HEK293 (cell line): ENCODE results near the gene BATF3.
A peak's percentile ranks its signal among the peaks of the same experiment; 100 is the strongest.

Experiments
- CTCF ChIA-PET: fragments of 350-600 bp; formaldehyde crosslinking; extraction: SDS; loops from one replicate; lab custom pipeline; 2021; ENCODE audit warnings: antibody characterized with exemption; lab: Yijun Ruan, JAX
- POLR2A ChIA-PET: fragments of 300-600 bp; formaldehyde crosslinking; extraction: SDS; loops from one replicate; lab custom pipeline; 2020; ENCODE audit warnings: antibody characterized with exemption, inconsistent platforms; lab: Yijun Ruan, JAX
- H3K27ac ChIP-seq: fragments of 200-500 bp; sonication (Bioruptor generic); 2 replicates; pipeline ENCODE4 v1.5.1; 2014; ENCODE audit warnings: low read depth, low read length, control low read depth, inconsistent platforms; ENCODE audit errors: extremely low read depth
- H3K36me3 ChIP-seq, 2 experiments: fragments of 200-500 bp in 1 of 2; sonication (Bioruptor generic) in 1 of 2; 1 replicate in 1 of 2; 2 replicates in 1 of 2; pipeline ENCODE4 v1.5.1; 2014 to 2017; ENCODE audit warnings: inconsistent platforms in 2 of 2, low read length in 2 of 2; ENCODE audit not compliant: control insufficient read depth in 2 of 2, insufficient read depth in 1 of 2
- H3K4me1 ChIP-seq: fragments of 200-500 bp; sonication (Bioruptor generic); 2 replicates; pipeline ENCODE4 v1.5.1; 2014; ENCODE audit warnings: mild to moderate bottlenecking, low read length, inconsistent platforms; ENCODE audit not compliant: control insufficient read depth, insufficient read depth
- H3K4me3 ChIP-seq: 2 replicates; pipeline ENCODE4 v1.5.1; 2011; ENCODE audit warnings: low read depth, mild to moderate bottlenecking, control low read depth, low read length, moderate library complexity
- H3K9me3 ChIP-seq: fragments of 200-500 bp; sonication (Bioruptor generic); 2 replicates; pipeline ENCODE4 v1.5.1; 2014; ENCODE audit warnings: low read depth, low read length, inconsistent platforms; ENCODE audit not compliant: control insufficient read depth, insufficient read depth
- OSR2 ChIP-seq: fragments of 450-650 bp; formaldehyde crosslinking; IDR thresholded peaks from 2 replicates; pipeline ENCODE4 v1.5.1; 2016; ENCODE audit warnings: missing biosample characterization, missing genetic modification characterization
- PRDM1 ChIP-seq: fragments of 450-650 bp; formaldehyde crosslinking; IDR thresholded peaks from 2 replicates; pipeline ENCODE4; 2016; ENCODE audit warnings: missing biosample characterization, missing genetic modification characterization
- SCRT2 ChIP-seq: fragments of 450-650 bp; formaldehyde crosslinking; IDR thresholded peaks from 2 replicates; pipeline ENCODE4 v1.5.1; 2016; ENCODE audit warnings: missing biosample characterization, missing genetic modification characterization
- ZNF146 ChIP-seq: fragments of 450-650 bp; formaldehyde crosslinking; IDR thresholded peaks from 2 replicates; pipeline ENCODE4 v1.5.1; 2016; ENCODE audit warnings: missing biosample characterization, missing genetic modification characterization
- ZNF16 ChIP-seq: fragments of 450-650 bp; formaldehyde crosslinking; IDR thresholded peaks from 2 replicates; pipeline ENCODE4 v1.5.1; 2016; ENCODE audit warnings: low read depth, missing biosample characterization, missing genetic modification characterization
- ZNF174 ChIP-seq: fragments of 450-650 bp; formaldehyde crosslinking; IDR thresholded peaks from 2 replicates; pipeline ENCODE4 v1.5.0; 2017; ENCODE audit warnings: missing biosample characterization, mild to moderate bottlenecking, missing genetic modification characterization
- ZNF239 ChIP-seq: fragments of 450-650 bp; formaldehyde crosslinking; IDR thresholded peaks from 2 replicates; pipeline ENCODE4 v1.5.1; 2016; ENCODE audit warnings: missing biosample characterization, missing genetic modification characterization
- ZNF335 ChIP-seq: fragments of 450-650 bp; formaldehyde crosslinking; conservative IDR thresholded peaks from 2 replicates; pipeline ENCODE4 v1.5.1; 2016; ENCODE audit warnings: missing biosample characterization, missing genetic modification characterization
- ZNF555 ChIP-seq: fragments of 450-650 bp; formaldehyde crosslinking; conservative IDR thresholded peaks from 2 replicates; pipeline ENCODE4 v1.5.1; 2017; ENCODE audit warnings: missing biosample characterization, mild to moderate bottlenecking, missing genetic modification characterization, inconsistent platforms
- ZNF561 ChIP-seq: fragments of 450-650 bp; IDR thresholded peaks from 2 replicates; pipeline ENCODE4 v1.5.1; 2018; ENCODE audit warnings: missing biosample characterization, missing genetic modification characterization, borderline replicate concordance
- ZNF843 ChIP-seq: fragments of 450-650 bp; formaldehyde crosslinking; IDR thresholded peaks from 2 replicates; pipeline ENCODE4 v1.5.1; 2016; ENCODE audit warnings: missing biosample characterization, missing genetic modification characterization
- TF ChIP-seq, protein P1 (sequence below): fragments of 450-650 bp; formaldehyde crosslinking; IDR thresholded peaks from 2 replicates; pipeline ENCODE4 v1.5.1; 2016; ENCODE audit warnings: missing biosample characterization, missing genetic modification characterization, low read depth
- TF ChIP-seq, protein P2 (sequence below): fragments of 450-650 bp; formaldehyde crosslinking; IDR thresholded peaks from 2 replicates; pipeline ENCODE4 v1.5.1; 2017; ENCODE audit warnings: missing biosample characterization, missing genetic modification characterization
- TF ChIP-seq, protein P3 (sequence below): fragments of 450-650 bp; IDR thresholded peaks from 2 replicates; pipeline ENCODE4 v1.5.1; 2018; ENCODE audit warnings: missing biosample characterization, mild to moderate bottlenecking, missing genetic modification characterization
- TF ChIP-seq, protein P4 (sequence below): fragments of 450-650 bp; formaldehyde crosslinking; IDR thresholded peaks from 2 replicates; pipeline ENCODE4 v1.5.0; 2017; ENCODE audit warnings: missing biosample characterization, missing genetic modification characterization, borderline replicate concordance
- TF ChIP-seq, protein P5 (sequence below): fragments of 450-650 bp; formaldehyde crosslinking; optimal IDR thresholded peaks from 2 replicates; pipeline ENCODE3; 2016; ENCODE audit warnings: missing biosample characterization, mild to moderate bottlenecking, missing genetic modification characterization

BATF3 gene

DNA sequence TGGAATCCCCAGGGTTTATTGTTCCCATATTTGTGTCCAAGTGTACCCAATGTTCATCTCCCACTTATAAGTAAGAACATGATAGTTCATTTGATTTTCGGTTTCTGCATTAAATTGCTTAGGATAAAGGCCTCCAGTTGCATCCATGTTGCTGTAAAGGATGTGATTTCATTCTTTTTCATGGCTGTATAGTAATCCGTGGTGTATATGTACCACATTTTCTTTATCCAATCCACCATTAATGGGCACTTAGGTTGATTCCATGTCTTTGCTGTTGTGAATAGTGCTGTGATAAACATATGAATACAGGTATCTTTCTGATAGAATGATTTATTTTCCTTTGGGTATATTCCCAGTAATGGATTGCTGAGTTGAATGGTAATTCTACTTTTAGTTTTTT is 20.0 kb upstream of the BATF3 start:
- Histone ChIP-seq H3K4me1 (no peaks in the 10 kb centered on the region), H3K36me3 (no peaks in the 10 kb centered on the region)
- POLR2A ChIA-PET: no interaction called here
- CTCF ChIA-PET: no interaction called here
- TF ChIP-seq PRDM1 (tag by site-specific recombination) (no peak), ZNF239 (tag by site-specific recombination) (no peak), ZNF146 (peak; percentile 93), ZNF843 (tag by site-specific recombination) (no peak)
- TF ChIP-seq, protein P1, sequence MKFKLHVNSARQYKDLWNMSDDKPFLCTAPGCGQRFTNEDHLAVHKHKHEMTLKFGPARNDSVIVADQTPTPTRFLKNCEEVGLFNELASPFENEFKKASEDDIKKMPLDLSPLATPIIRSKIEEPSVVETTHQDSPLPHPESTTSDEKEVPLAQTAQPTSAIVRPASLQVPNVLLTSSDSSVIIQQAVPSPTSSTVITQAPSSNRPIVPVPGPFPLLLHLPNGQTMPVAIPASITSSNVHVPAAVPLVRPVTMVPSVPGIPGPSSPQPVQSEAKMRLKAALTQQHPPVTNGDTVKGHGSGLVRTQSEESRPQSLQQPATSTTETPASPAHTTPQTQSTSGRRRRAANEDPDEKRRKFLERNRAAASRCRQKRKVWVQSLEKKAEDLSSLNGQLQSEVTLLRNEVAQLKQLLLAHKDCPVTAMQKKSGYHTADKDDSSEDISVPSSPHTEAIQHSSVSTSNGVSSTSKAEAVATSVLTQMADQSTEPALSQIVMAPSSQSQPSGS (tag by site-specific recombination): no peak
- TF ChIP-seq, protein P2, sequence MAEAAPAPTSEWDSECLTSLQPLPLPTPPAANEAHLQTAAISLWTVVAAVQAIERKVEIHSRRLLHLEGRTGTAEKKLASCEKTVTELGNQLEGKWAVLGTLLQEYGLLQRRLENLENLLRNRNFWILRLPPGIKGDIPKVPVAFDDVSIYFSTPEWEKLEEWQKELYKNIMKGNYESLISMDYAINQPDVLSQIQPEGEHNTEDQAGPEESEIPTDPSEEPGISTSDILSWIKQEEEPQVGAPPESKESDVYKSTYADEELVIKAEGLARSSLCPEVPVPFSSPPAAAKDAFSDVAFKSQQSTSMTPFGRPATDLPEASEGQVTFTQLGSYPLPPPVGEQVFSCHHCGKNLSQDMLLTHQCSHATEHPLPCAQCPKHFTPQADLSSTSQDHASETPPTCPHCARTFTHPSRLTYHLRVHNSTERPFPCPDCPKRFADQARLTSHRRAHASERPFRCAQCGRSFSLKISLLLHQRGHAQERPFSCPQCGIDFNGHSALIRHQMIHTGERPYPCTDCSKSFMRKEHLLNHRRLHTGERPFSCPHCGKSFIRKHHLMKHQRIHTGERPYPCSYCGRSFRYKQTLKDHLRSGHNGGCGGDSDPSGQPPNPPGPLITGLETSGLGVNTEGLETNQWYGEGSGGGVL (tag by site-specific recombination): no peak
- TF ChIP-seq, all 188 proteins: peak for 1
- Histone ChIP-seq H3K27ac (no peak overlapping the region), H3K4me3 (no peak overlapping the region), H3K9me3 (no peaks in the 10 kb centered on the region)

DNA sequence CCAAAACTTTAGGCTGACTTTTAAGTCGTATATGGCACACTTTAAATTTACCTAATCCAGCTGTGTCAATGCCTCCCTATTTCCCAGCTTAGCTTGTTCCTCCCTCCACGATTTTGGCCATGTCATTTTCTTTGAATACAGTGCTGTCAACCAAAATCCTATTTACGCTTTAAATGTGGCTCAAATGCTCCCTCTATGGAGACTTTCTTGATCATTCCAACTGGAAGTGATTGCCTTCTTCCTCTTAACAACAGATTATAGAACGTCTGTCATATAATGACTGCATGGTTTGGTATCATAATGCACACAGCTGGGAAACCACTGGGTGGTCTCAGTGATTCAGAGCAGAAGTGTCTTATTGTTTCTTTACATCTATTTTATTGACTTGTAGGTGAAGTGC is 18.9 kb upstream of the BATF3 start:
- TF ChIP-seq, protein P3, sequence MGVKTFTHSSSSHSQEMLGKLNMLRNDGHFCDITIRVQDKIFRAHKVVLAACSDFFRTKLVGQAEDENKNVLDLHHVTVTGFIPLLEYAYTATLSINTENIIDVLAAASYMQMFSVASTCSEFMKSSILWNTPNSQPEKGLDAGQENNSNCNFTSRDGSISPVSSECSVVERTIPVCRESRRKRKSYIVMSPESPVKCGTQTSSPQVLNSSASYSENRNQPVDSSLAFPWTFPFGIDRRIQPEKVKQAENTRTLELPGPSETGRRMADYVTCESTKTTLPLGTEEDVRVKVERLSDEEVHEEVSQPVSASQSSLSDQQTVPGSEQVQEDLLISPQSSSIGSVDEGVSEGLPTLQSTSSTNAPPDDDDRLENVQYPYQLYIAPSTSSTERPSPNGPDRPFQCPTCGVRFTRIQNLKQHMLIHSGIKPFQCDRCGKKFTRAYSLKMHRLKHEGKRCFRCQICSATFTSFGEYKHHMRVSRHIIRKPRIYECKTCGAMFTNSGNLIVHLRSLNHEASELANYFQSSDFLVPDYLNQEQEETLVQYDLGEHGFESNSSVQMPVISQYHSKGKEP (tag by site-specific recombination): no peak
- TF ChIP-seq ZNF174 (tag by site-specific recombination): no peak
- TF ChIP-seq, protein P4, sequence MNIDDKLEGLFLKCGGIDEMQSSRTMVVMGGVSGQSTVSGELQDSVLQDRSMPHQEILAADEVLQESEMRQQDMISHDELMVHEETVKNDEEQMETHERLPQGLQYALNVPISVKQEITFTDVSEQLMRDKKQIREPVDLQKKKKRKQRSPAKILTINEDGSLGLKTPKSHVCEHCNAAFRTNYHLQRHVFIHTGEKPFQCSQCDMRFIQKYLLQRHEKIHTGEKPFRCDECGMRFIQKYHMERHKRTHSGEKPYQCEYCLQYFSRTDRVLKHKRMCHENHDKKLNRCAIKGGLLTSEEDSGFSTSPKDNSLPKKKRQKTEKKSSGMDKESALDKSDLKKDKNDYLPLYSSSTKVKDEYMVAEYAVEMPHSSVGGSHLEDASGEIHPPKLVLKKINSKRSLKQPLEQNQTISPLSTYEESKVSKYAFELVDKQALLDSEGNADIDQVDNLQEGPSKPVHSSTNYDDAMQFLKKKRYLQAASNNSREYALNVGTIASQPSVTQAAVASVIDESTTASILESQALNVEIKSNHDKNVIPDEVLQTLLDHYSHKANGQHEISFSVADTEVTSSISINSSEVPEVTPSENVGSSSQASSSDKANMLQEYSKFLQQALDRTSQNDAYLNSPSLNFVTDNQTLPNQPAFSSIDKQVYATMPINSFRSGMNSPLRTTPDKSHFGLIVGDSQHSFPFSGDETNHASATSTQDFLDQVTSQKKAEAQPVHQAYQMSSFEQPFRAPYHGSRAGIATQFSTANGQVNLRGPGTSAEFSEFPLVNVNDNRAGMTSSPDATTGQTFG (tag by site-specific recombination): no peak
- Histone ChIP-seq H3K27ac (no peak overlapping the region), H3K4me1 (no peaks in the 10 kb centered on the region), H3K36me3 (no peaks in the 10 kb centered on the region), H3K9me3 (no peaks in the 10 kb centered on the region), H3K4me3 (no peak overlapping the region)
- POLR2A ChIA-PET: no interaction called here
- CTCF ChIA-PET: interaction anchor here (1.0 to 1.3 kb wide), 2 partner anchors 21 to 262 kb away, joined by 3 to 5 read pairs; no protein-coding TSS in a partner anchor

DNA sequence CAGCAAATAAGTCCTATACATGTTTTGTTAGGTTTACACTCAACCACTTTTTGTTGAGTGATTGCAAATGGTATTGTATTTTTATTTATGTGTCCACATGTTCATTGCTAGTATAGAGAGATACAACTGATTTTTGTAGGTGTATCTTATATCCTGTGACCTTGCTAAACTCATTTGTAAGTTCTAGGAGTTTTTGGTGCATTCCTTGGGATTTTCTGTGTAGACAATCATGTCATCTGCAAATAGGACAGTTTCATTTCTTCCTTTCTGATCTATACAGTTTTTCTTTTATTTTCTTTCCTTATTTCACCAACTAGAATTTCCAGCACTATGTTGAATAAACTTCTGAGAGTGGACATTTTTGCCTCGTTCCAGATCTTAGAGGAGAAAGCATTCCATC is 16.5 kb upstream of the BATF3 start:
- Histone ChIP-seq H3K9me3 (no peaks in the 10 kb centered on the region), H3K4me3 (no peak overlapping the region), H3K36me3 (no peaks in the 10 kb centered on the region), H3K4me1 (no peaks in the 10 kb centered on the region), H3K27ac (no peak overlapping the region)
- TF ChIP-seq ZNF16 (tag by site-specific recombination) (no peak), ZNF561 (tag by site-specific recombination) (no peak), ZNF335 (tag by site-specific recombination) (no peak), ZNF555 (no peak), OSR2 (tag by site-specific recombination) (no peak), SCRT2 (tag by site-specific recombination) (no peak)
- TF ChIP-seq, protein P5, sequence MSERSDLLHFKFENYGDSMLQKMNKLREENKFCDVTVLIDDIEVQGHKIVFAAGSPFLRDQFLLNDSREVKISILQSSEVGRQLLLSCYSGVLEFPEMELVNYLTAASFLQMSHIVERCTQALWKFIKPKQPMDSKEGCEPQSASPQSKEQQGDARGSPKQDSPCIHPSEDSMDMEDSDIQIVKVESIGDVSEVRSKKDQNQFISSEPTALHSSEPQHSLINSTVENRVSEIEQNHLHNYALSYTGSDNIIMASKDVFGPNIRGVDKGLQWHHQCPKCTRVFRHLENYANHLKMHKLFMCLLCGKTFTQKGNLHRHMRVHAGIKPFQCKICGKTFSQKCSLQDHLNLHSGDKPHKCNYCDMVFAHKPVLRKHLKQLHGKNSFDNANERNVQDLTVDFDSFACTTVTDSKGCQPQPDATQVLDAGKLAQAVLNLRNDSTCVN (tag by site-specific recombination): no peak
- TF ChIP-seq, protein P2 (tag by site-specific recombination): no peak
- CTCF ChIA-PET: interaction anchor here (1.4 to 2.1 kb wide), 3 partner anchors 13 to 51 kb away, joined by 4 to 5 read pairs (median 5); no protein-coding TSS in a partner anchor
- POLR2A ChIA-PET: no interaction called here
